IMR-90 (cell line): Measurements from ENCODE around the gene BCAS3.

ENCODE experiments used
- BHLHE40 ChIP-seq: fragments of 150-350 bp; IDR thresholded peaks from 2 replicates; pipeline ENCODE4 v1.6.1; 2016; ENCODE audit warnings: mild to moderate bottlenecking, low read depth, low read length
- CHD1 ChIP-seq: IDR thresholded peaks from 2 replicates; pipeline ENCODE4 v1.6.1; 2012; ENCODE audit warnings: low read depth, low read length, improper control_type of control experiment
- CTCF ChIP-seq: conservative IDR thresholded peaks from 2 replicates; pipeline ENCODE4 v1.5.1; 2012; ENCODE audit warnings: mild to moderate bottlenecking, low read depth, low read length, improper control_type of control experiment
- MAZ ChIP-seq: IDR thresholded peaks from 2 replicates; pipeline ENCODE4 v1.6.1; 2012; ENCODE audit warnings: low read depth, mild to moderate bottlenecking, low read length, improper control_type of control experiment, moderate library complexity, borderline replicate concordance
- MXI1 ChIP-seq: IDR thresholded peaks from 2 replicates; pipeline ENCODE4 v1.6.1; 2012; ENCODE audit warnings: low read depth, mild to moderate bottlenecking, low read length, moderate library complexity, borderline replicate concordance
- NFE2L2 ChIP-seq: fragments of 150-350 bp; IDR thresholded peaks from 2 replicates; pipeline ENCODE4 v1.6.1; 2016; ENCODE audit warnings: low read depth, mild to moderate bottlenecking, low read length
- POLR2A ChIP-seq: IDR thresholded peaks from 2 replicates; pipeline ENCODE4 v1.6.1; 2012; ENCODE audit warnings: mild to moderate bottlenecking, low read depth, low read length
- RAD21 ChIP-seq: IDR thresholded peaks from 2 replicates; pipeline ENCODE4 v1.6.1; 2012; ENCODE audit warnings: low read length, improper control_type of control experiment
- RCOR1 ChIP-seq: IDR thresholded peaks from 2 replicates; pipeline ENCODE4 v1.6.1; 2012; ENCODE audit warnings: mild to moderate bottlenecking, low read length, improper control_type of control experiment; ENCODE audit not compliant: insufficient replicate concordance
- RFX5 ChIP-seq: IDR thresholded peaks from 2 replicates; pipeline ENCODE4 v1.8.0; 2012; ENCODE audit warnings: low read depth, mild to moderate bottlenecking, low read length, moderate library complexity
- SMC3 ChIP-seq: fragments of 150-350 bp; IDR thresholded peaks from 2 replicates; pipeline ENCODE4 v1.6.1; 2016; ENCODE audit warnings: low read depth, mild to moderate bottlenecking, antibody characterized with exemption, low read length, moderate library complexity
- TF ChIP-seq, protein P1 (sequence below): fragments of 150-350 bp; IDR thresholded peaks from 2 replicates; pipeline ENCODE4 v1.6.1; 2017; ENCODE audit warnings: mild to moderate bottlenecking, antibody characterized with exemption, low read length, low read depth

DNA sequence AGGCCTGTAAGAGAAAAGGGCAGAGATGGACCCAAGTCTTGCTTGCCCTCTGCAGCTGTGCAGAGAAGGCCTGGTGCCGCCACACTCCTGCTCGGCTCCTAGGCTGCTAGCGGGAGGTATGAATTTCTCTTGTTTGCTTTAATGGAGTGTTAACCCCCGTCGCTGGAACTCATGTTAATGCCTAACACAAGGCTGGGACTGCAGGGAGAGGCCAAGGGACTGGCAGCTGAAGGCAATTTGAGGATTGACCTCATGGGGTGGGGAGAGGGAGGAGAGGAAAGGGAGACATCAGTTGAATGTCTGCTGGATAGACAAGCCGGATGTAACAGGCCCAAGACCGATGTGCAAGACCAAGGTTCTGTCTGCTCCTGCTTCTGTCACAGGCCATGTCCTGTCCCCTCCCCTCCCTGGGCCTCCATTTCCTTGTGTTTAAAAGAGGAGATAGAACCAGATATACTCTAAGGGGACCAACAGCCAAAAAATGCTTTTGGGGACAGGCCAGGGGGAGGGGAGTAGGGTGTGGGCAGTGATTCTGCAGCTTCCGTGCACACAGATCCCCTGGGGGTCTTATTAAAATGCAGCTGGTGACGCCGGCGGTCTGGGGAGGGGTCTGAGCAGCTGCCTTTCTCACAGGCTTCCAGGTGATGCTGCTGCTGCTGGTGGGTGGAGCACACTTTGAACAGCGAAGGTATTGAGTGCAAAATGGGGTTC lies 675.3 kb downstream of the BCAS3 start:
- TF ChIP-seq CTCF (no peak), POLR2A (no peak), SMC3 (no peak), RAD21 (no peak), CHD1 (no peak), RCOR1 (no peak), RFX5 (no peak), MXI1 (no peak), NFE2L2 (no peak), MAZ (no peak), BHLHE40 (no peak)
- TF ChIP-seq, protein P1, sequence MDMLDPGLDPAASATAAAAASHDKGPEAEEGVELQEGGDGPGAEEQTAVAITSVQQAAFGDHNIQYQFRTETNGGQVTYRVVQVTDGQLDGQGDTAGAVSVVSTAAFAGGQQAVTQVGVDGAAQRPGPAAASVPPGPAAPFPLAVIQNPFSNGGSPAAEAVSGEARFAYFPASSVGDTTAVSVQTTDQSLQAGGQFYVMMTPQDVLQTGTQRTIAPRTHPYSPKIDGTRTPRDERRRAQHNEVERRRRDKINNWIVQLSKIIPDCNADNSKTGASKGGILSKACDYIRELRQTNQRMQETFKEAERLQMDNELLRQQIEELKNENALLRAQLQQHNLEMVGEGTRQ, result no peak
